HCT116 (cell line): ENCODE data around the gene LPO. TPM values are rescaled to one million over a fixed set of nuclear protein-coding genes. Genes with fewer than 3 reads are reported as not detected.

Experiments used
- ATAC-seq: fragments of 200-7000 bp; cut with Tn5 transposase; 2 replicates; pipeline ENCODE4 v1.9.1; 2020; ENCODE audit warnings: mild to moderate bottlenecking, moderate library complexity
- BruUV-seq: library from RNA; stranded (reverse); fragments of 400-500 nt; replicated peaks from 2 replicates; lab custom pipeline; 2021; lab: Mats Ljungman, UMichigan
- CTCF ChIA-PET: fragments of 300-600 bp; sonication (Branson Sonifier 250); formaldehyde crosslinking; loops from one replicate; lab custom pipeline; 2021; ENCODE audit warnings: antibody characterized with exemption; lab: Charles Lee
- POLR2A ChIA-PET: fragments of 300-600, 350-600 bp; sonication (Branson Sonifier 250); formaldehyde crosslinking; loops from one replicate; lab custom pipeline; 2021; ENCODE audit warnings: antibody characterized with exemption; lab: Charles Lee
- RAD21 ChIA-PET, 2 experiments: fragments of 300-600 bp; sonication (Branson Sonifier 250); formaldehyde crosslinking; loops; one replicate each; lab custom pipeline; 2023; ENCODE audit warnings: low total read pairs in 2 of 2; ENCODE audit not compliant: uncharacterized antibody in 2 of 2, unreplicated experiment in 2 of 2, low non-redundant PET in 1 of 2; lab: Charles Lee
- DNase-seq: peaks from one replicate; pipeline ENCODE4 v3.0.0-alpha.2; 2010; ENCODE audit warnings: low read depth, low spot score
- H2AFZ ChIP-seq: fragments of 200-600 bp; shearing (Covaris generic), sonication (generic); 2 replicates; pipeline ENCODE4 v1.6.1; 2017; ENCODE audit warnings: low read depth, mixed run types, mixed read lengths, antibody characterized with exemption, low read length; ENCODE audit not compliant: poor library complexity, severe bottlenecking
- H3K27ac ChIP-seq: 2 replicates; pipeline ENCODE4 v1.5.1; 2012; ENCODE audit warnings: low read depth, low read length
- H3K27me3 ChIP-seq: fragments of 200-600 bp; sonication (generic); 2 replicates; pipeline ENCODE4 v1.6.1; 2016; ENCODE audit warnings: mixed run types, low read length, mixed read lengths; ENCODE audit not compliant: insufficient read depth
- H3K36me3 ChIP-seq, 2 experiments: fragments of 200-500 bp in 1 of 2; fragments of 200-600 bp in 1 of 2; sonication (Bioruptor generic) in 1 of 2; sonication (generic) in 1 of 2; 2 replicates each; pipeline versions ENCODE4 v1.5.1 to v1.6.1; 2014 to 2016; ENCODE audit warnings: low read length in 2 of 2, inconsistent platforms in 1 of 2, mixed read lengths in 1 of 2, mixed run types in 1 of 2; ENCODE audit not compliant: insufficient read depth in 2 of 2, control insufficient read depth in 1 of 2
- H3K4me1 ChIP-seq, 2 experiments: fragments of 200-600 bp in 1 of 2; sonication (generic) in 1 of 2; 2 replicates each; pipeline versions ENCODE4 v1.5.1 to v1.6.1; 2012 to 2017; ENCODE audit warnings: low read length in 2 of 2, inconsistent platforms in 1 of 2, mild to moderate bottlenecking in 1 of 2, mixed read lengths in 1 of 2, mixed run types in 1 of 2, moderate library complexity in 1 of 2; ENCODE audit not compliant: insufficient read depth in 2 of 2, control insufficient read depth in 1 of 2
- H3K4me2 ChIP-seq: fragments of 200-600 bp; sonication (generic); 2 replicates; pipeline ENCODE4 v1.6.1; 2017; ENCODE audit warnings: mixed run types, low read length, mixed read lengths
- H3K4me3 ChIP-seq, 2 experiments: fragments of 200-600 bp in 1 of 2; sonication (generic) in 1 of 2; replicated peaks in 1 of 2; 2 replicates each; pipeline ENCODE4 v1.5.1; 2011 to 2016; ENCODE audit warnings: low read length in 2 of 2, control low read depth in 1 of 2, low read depth in 1 of 2, mild to moderate bottlenecking in 1 of 2, mixed read lengths in 1 of 2, mixed run types in 1 of 2
- H3K79me2 ChIP-seq: fragments of 200-600 bp; sonication (generic); 2 replicates; pipeline ENCODE4 v1.6.1; 2017; ENCODE audit warnings: mild to moderate bottlenecking, mixed run types, low read length, moderate library complexity, mixed read lengths; ENCODE audit not compliant: insufficient read depth
- H3K9ac ChIP-seq: fragments of 200-600 bp; sonication (generic); 2 replicates; pipeline ENCODE4 v1.6.1; 2016; ENCODE audit warnings: low read length, mixed read lengths
- H3K9me2 ChIP-seq: fragments of 200-600 bp; sonication (generic), shearing (Covaris generic); 2 replicates; pipeline ENCODE4 v1.6.1; 2017; ENCODE audit warnings: mixed run types, mild to moderate bottlenecking, moderate library complexity; ENCODE audit not compliant: insufficient read depth
- H3K9me3 ChIP-seq, 2 experiments: fragments of 200-500 bp in 1 of 2; fragments of 200-600 bp in 1 of 2; sonication (Bioruptor generic) in 1 of 2; sonication (generic) in 1 of 2; 2 replicates each; pipeline ENCODE4 v1.6.1; 2014 to 2017; ENCODE audit warnings: low read length in 2 of 2, mixed read lengths in 2 of 2, inconsistent platforms in 1 of 2, low read depth in 1 of 2, mild to moderate bottlenecking in 1 of 2, mixed run types in 1 of 2, moderate library complexity in 1 of 2; ENCODE audit not compliant: control insufficient read depth in 1 of 2, insufficient read depth in 1 of 2
- H4K20me1 ChIP-seq: fragments of 200-600 bp; sonication (generic), shearing (Covaris generic); 2 replicates; pipeline ENCODE4 v1.6.1; 2017; ENCODE audit warnings: mixed run types, mild to moderate bottlenecking, moderate library complexity; ENCODE audit not compliant: insufficient read depth
- CBX3 ChIP-seq: IDR thresholded peaks from 2 replicates; pipeline ENCODE4 v1.6.1; 2012; ENCODE audit warnings: low read depth
- REST ChIP-seq: IDR thresholded peaks from 2 replicates; pipeline ENCODE4 v1.6.1; 2012; ENCODE audit warnings: low read depth
- SP1 ChIP-seq: IDR thresholded peaks from 2 replicates; pipeline ENCODE4 v1.6.1; 2012; ENCODE audit warnings: low read depth
- SRF ChIP-seq: IDR thresholded peaks from 2 replicates; pipeline ENCODE4 v1.6.1; 2012; ENCODE audit warnings: low read depth
- ZFX ChIP-seq: fragments of 450-650 bp; IDR thresholded peaks from 2 replicates; pipeline ENCODE4 v1.6.1; 2017
- intact Hi-C: fragments of 100-400 bp; cut with micrococcal nuclease; formaldehyde crosslinking; loops from 2 replicates; pipeline ENCODE4 v1.10.0; 2022
- total RNA-seq: library from RNA; stranded (reverse); gene quantifications from one replicate; pipeline ENCODE4 v1.2.1, GENCODE V29; 2021; ENCODE audit not compliant: unreplicated experiment

LPO gene
- total RNA-seq, 1 experiment from 2014 or later = not detected

DNA sequence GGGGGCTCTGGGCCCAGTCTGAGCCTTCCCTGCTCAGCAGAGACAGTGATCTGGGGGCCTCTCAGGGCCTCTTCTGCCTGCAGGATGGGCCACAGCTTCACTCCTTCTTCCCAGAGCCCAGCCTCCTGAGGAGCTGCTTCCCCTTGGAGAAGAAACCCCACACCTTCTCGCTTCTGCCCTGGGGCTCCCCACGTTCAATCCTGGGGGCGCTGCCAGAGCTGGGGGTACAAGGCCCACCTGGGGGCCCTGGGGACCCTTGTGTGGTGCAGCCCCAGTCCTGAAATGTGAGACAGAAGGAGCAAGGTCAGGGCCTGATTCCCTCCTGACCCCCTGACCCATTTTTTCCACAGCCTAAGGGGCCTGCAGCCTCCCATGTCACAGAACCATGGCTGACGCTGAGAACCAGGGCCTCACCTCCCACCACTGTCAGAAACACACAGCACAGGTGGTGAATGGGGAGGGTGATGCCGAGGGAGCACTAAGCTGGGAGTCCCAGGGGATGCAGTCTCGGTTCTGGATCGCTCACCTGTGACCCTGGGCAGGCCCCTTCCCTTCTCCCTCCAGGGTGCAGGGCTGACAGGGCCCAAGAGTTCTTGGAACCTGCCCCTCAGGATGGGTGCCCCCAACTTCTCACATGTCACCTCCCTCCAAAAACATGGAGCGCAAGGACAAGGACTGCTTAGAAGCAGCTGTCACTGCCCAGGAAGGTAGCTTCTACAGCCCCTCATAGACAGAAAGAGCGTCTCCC is 64.0 kb downstream of the LPO start:
- no peak overlapping the region for H2AFZ ChIP-seq
- ChIA-PET RAD21 (no interaction called here), CTCF (interaction anchor here (4.8 kb wide), 1 partner anchor 15 kb away, joined by 27 read pairs; no protein-coding TSS in a partner anchor), POLR2A (no interaction called here)
- H4K20me1 ChIP-seq = no peaks in the 10 kb centered on the region
- peaks cover 0 to 9% of the 10 kb centered on the region in 2 experiments; a peak in 2 of 4 replicates for H3K4me1 ChIP-seq
- no peaks in the 10 kb centered on the region for H3K27me3 ChIP-seq
- no peak for TF ChIP-seq SP1
- TF ChIP-seq REST = no peak
- no peak for TF ChIP-seq SRF
- TF ChIP-seq CBX3 = no peak
- no peak for TF ChIP-seq ZFX
- no TSS peak for BruUV-seq
- no peak overlapping the region for H3K9ac ChIP-seq
- H3K4me2 ChIP-seq = no peak overlapping the region
- intact Hi-C loops = no loop called here
- H3K27ac ChIP-seq = no peak overlapping the region
- no peaks in the 10 kb centered on the region for H3K9me3 ChIP-seq
- no peak for DNase-seq
- H3K9me2 ChIP-seq = no peaks in the 10 kb centered on the region
- no peaks in the 10 kb centered on the region for H3K36me3 ChIP-seq
- H3K4me3 ChIP-seq = no peak overlapping the region
- no peak for ATAC-seq
- H3K79me2 ChIP-seq = no peaks in the 10 kb centered on the region
